Kidney (tissue), 14 donors: ENCODE measurements around the gene TMEM271. TPM values are rescaled to one million over a fixed set of nuclear protein-coding genes. Genes with fewer than 3 reads are reported as not detected.

Source experiments
- DNase-seq, 5 donors: peaks; one replicate each; pipeline ENCODE4 v3.0.0-alpha.2; 2013 to 2020
- FAIRE-seq: peaks from 2 replicates; lab custom pipeline; 2012; peaks lifted over from hg19 to GRCh38; lab: Jason Lieb, UNC
- H3K27ac ChIP-seq, 2 donors: one replicate each; pipeline ENCODE4 v1.7.0; 2013; ENCODE audit warnings: low read depth in 2 of 2, low read length in 2 of 2, inconsistent platforms in 1 of 2
- H3K27me3 ChIP-seq: one replicate; pipeline ENCODE4 v1.7.1; 2013; ENCODE audit warnings: low read length, inconsistent platforms; ENCODE audit not compliant: control insufficient read depth, insufficient read depth
- H3K36me3 ChIP-seq, 3 donors: one replicate each; pipeline versions ENCODE4 v1.7.0 to v1.7.1; 2013; ENCODE audit warnings: low read length in 3 of 3, control low read depth in 1 of 3, inconsistent platforms in 1 of 3; ENCODE audit not compliant: insufficient read depth in 3 of 3, control insufficient read depth in 2 of 3
- H3K4me1 ChIP-seq, 3 donors: one replicate each; pipeline versions ENCODE4 v1.7.0 to v1.7.1; 2013; ENCODE audit warnings: low read length in 3 of 3, inconsistent platforms in 1 of 3, low read depth in 1 of 3; ENCODE audit not compliant: control insufficient read depth in 2 of 3, insufficient read depth in 2 of 3
- H3K4me3 ChIP-seq, 3 donors: one replicate each; pipeline versions ENCODE4 v1.7.0 to v1.8.1; 2013; ENCODE audit warnings: low read length in 3 of 3, control low read depth in 1 of 3, inconsistent platforms in 1 of 3
- H3K9ac ChIP-seq, 3 donors: one replicate each; pipeline versions ENCODE4 v1.7.0 to v1.7.1; 2013; ENCODE audit warnings: low read length in 3 of 3, control low read depth in 1 of 3, inconsistent platforms in 1 of 3
- H3K9me3 ChIP-seq, 3 donors: one replicate each; pipeline versions ENCODE4 v1.7.0 to v1.7.1; 2013; ENCODE audit warnings: low read length in 3 of 3, control low read depth in 1 of 3, inconsistent platforms in 1 of 3; ENCODE audit not compliant: control insufficient read depth in 2 of 3, insufficient read depth in 1 of 3
- CTCF ChIP-seq: IDR thresholded peaks from 3 replicates; pipeline ENCODE4 v1.5.1; 2012; ENCODE audit warnings: mild to moderate bottlenecking, moderate library complexity, borderline replicate concordance; ENCODE audit not compliant: insufficient read depth; ENCODE audit errors: extremely low read depth
- intact Hi-C: fragments of 100-400 bp; cut with DNase I; formaldehyde crosslinking; loops from one replicate; pipeline ENCODE4 v1.11.1; 2022
- polyA plus RNA-seq: library from polyadenylated mRNA; stranded (reverse); fragments of 350-450 nt; fragmentation: Illumina TruSeq; extraction: RNeasy Lipid Tissue Mini Kit (QIAGEN cat#74804); gene quantifications from one replicate; pipeline ENCODE4 v1.2.3, GENCODE V29; 2014; ENCODE audit warnings: low read depth, low replicate concordance; ENCODE audit not compliant: insufficient read depth
- total RNA-seq: library from RNA; stranded (reverse); fragmentation: NEBNext Ultra II Directional; extraction: Animal tissue kit (Norgen Biotek cat#: 25700); gene quantifications from one replicate; pipeline ENCODE4 v1.2.1, GENCODE V29; 2021
- donor health status: control.
- donor health status: control.
- donor health status: control.
- donor health status: control.
- donor health status: control.
- donor health status: DM: yes; HTN: yes; CAD: no.
- donor health status: Normal renal cell carcinoma (clear cell type).

The TMEM271 gene
- total and polyA plus RNA-seq, 2 donors from 2014 or later = not detected

GRCh38 chr4:617644-618641 lies 41.8 kb upstream of the TMEM271 start:
- FAIRE-seq (no peak), DNase-seq (peak in 4 of 5 donors; percentile 23 to 86 (median 34))
- Histone ChIP-seq H3K27me3 (no peaks in the 10 kb centered on the region), H3K27ac (no peak overlapping the region), H3K4me1 (no peaks in the 10 kb centered on the region), H3K36me3 (no peaks in the 10 kb centered on the region), H3K9me3 (no peaks in the 10 kb centered on the region), H3K9ac (no peak overlapping the region), H3K4me3 (no peak overlapping the region)
- TF ChIP-seq CTCF = no peak
- intact Hi-C loops = no loop called here

- Histone ChIP-seq H3K27ac (no peak overlapping the region), H3K27me3 (no peaks in the 10 kb centered on the region), H3K4me1 (no peaks in the 10 kb centered on the region), H3K9ac (no peak overlapping the region), H3K36me3 (no peaks in the 10 kb centered on the region), H3K4me3 (no peak overlapping the region), H3K9me3 (no peaks in the 10 kb centered on the region)
- intact Hi-C loops = no loop called here
- TF ChIP-seq CTCF = no peak
- no peak for DNase-seq
- FAIRE-seq = no peak
Measured at GRCh38 chr4:616911-617643, 41.0 kb upstream of the TMEM271 start.

- Histone ChIP-seq H3K27ac (no peak overlapping the region), H3K4me3 (no peak overlapping the region), H3K4me1 (no peaks in the 10 kb centered on the region), H3K27me3 (no peaks in the 10 kb centered on the region), H3K36me3 (no peaks in the 10 kb centered on the region), H3K9ac (no peak overlapping the region), H3K9me3 (no peaks in the 10 kb centered on the region)
- FAIRE-seq = no peak
- intact Hi-C loops = no loop called here
- DNase-seq = no peak
- TF ChIP-seq CTCF = no peak
Measured at GRCh38 chr4:616091-616490, 40.0 kb upstream of the TMEM271 start.
